ENCODE results near the gene C1QA.

DNA sequence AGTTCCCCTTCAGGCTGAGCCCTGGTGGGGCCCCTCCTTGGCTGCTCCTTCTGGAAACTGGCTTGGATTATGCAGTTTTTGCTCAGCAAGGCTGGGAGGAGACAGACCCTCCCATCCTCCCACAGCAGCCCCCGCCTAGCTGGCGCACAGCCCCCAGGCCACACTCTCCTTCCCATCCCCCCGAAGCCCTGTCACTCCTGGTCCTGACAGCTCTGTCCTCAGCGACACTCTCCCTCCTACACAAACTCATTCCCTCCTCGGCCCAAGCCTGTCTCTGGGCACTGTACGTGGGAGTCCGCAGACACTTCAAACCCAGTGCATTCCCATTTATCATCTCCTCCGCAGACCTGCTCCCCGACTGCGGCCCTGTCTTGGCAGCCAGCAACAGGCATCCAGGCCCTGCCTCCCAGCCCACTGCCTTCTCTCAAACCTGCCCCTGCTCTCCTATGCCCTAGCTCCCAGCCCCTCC is 49.2 kb downstream of the C1QA start:
- TF ChIP-seq, protein P1, sequence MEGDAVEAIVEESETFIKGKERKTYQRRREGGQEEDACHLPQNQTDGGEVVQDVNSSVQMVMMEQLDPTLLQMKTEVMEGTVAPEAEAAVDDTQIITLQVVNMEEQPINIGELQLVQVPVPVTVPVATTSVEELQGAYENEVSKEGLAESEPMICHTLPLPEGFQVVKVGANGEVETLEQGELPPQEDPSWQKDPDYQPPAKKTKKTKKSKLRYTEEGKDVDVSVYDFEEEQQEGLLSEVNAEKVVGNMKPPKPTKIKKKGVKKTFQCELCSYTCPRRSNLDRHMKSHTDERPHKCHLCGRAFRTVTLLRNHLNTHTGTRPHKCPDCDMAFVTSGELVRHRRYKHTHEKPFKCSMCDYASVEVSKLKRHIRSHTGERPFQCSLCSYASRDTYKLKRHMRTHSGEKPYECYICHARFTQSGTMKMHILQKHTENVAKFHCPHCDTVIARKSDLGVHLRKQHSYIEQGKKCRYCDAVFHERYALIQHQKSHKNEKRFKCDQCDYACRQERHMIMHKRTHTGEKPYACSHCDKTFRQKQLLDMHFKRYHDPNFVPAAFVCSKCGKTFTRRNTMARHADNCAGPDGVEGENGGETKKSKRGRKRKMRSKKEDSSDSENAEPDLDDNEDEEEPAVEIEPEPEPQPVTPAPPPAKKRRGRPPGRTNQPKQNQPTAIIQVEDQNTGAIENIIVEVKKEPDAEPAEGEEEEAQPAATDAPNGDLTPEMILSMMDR (IDR thresholded peaks at IDR 0.05) = no peak
- no peak for TF ChIP-seq POLR2A (IDR thresholded peaks at IDR 0.05)

All from right lobe of liver (tissue), 4 donors.